Stimulated activated naive CD4-positive, alpha-beta T cell treated with Interleukin-2 at 50 U/mL for 16 hours (primary cell): ENCODE data around the gene AVPI1.
"Not testable (repeated sequence)": the region's sequence is repeated elsewhere in the genome, so short reads cannot be mapped to it uniquely, and the experiment has no call there.

Experiments used
- DNase-seq: peaks from one replicate; lab custom pipeline; 2025; lab: John Stamatoyannopoulos, UW

Gene AVPI1

DNA sequence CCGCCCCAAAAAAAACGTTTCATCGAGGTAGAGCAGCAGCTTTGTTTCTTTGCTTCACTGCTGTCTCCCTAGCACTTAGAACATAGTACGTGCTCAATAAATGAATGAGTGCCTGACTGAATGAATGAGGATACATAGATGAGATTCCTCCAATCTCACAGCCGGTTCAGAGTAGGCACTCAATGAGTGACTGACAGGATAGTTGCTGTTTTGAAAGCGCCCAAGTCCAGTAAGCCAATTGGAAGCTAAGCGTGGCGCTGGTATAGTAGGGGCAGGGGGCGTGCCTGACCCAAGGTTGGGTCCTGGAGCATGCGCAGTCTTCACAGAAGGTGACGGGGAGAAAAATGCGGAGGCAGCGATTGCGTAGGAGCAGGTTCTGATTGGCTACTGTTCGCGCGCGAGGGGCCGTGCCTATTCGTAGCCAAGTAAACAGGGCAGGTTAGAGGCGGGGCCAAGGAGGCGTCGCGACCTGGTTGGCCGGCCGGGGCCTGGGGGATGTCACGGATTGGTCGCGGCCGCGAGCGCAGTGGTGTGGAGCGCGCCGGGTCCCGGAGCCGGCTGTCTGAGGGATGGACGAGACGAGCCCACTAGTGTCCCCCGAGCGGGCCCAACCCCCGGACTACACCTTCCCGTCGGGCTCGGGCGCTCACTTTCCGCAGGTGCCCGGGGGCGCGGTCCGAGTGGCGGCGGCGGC is 46.7 kb downstream of the AVPI1 start, which contains the start of gene PI4K2A:
Gene PI4K2A (plus strand): TSS at position 498 of the 694 bp plus-strand sequence. CDS start 72 bp downstream, at position 570.
- DNase-seq: peak; percentile 99

DNA sequence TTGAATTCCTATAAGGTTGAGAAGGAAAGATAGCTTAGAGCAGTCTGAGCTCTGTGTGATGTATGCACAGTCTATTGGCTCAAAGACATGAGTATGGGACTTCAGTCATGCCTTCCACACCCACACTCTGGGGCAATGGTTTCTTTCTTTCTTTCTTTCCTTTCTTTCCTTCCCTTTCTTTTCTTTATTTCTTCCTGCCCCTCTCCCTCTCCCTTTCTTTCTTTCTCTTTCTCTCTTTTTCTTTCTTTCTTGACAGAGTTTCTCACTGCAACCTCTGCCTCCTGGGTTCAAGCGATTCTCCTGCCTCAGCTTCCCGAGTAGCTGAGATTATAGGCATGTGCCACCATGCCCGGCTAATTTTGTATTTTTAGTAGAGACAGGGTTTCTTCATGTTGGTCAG is 48.0 kb downstream of the AVPI1 start:
- not testable (repeated sequence) for DNase-seq

DNA sequence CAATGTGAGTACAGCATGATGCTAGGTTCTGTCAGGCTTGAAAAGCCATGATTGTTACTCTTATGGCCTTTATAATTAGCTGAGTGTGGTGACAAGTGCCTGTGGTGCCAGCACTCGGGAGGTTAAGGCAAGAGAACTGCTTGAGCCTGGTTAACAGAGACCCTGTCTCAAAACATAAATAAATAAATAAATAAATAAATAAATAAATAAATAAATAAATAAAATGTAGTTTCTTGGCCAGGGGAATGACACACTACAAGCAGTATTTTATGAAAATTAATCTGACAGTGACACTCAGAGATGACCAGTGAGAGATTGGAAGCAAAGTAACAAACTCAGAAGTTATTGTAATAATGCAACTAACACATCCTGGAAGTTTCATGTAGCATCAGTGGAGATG is 51.5 kb downstream of the AVPI1 start:
- no peak for DNase-seq

DNA sequence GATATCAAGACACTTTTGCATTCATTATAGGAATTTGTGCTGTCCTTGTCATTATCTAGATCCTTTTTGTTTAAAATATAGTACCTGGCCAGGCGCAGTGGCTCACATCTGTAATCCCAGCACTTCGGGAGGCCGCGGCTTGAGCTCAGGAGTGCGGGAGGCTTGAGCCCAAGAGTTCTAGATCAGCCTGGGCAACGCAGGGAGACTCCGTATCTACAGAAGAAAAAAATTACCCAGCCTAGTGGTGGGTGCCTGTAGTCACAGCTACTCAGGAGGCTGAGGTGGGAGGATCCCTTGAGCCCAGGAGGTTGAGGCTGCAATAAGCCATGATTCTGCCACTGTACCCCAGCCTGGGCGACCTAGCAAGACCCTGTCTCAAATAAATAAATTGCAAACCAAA is 53.1 kb downstream of the AVPI1 start:
- no peak for DNase-seq

DNA sequence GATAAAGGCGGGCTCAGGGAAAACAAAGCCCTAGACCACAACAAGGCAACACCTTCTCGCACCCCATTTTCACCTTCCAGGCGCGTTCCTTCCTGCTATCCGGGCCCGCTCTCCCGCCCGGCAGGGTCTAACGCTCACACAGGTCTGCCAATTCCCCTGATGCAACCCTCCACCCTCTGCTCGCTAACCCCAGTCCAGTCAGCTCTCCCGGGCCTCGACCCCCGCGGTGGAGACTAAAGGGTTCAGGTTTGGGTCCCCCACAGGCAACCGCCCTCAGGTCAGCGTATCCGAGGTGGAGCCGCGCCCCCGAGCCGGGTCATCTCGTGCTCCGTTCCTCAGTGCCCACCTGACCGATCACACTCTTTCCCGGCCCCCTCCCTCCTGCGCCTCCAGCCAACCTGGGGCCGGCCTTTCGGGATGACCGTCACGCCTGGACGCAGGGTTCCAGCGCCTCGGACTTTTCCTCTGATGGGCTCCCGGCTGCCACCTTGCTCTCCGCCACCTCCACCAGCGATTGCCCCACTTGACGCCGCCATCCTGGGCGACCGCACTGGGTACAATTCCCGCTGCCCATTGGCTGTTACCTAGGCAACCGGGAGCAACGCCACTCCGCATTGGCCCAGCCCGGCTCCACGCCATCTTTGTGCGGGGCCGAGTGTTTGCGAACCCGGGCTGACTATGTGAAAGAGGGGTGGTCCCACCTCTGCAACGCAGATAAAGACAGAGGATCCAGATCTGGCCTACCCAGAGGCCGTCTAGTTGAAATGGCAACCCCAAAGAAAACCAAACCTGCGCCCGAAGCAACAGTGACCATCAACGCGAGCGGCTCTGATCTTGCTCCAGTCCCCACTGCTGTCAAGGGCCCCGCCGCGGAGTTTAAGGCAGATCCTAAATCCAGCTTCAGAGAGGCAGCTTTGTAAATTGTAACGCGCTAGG is 53.8 kb downstream of the AVPI1 start, which contains the start of gene MORN4:
Gene MORN4 (minus strand): TSS at position 552 of the 936 bp plus-strand sequence. CDS start 13,847 bp downstream, outside the sequence.
- peak; percentile 92 for DNase-seq

DNA sequence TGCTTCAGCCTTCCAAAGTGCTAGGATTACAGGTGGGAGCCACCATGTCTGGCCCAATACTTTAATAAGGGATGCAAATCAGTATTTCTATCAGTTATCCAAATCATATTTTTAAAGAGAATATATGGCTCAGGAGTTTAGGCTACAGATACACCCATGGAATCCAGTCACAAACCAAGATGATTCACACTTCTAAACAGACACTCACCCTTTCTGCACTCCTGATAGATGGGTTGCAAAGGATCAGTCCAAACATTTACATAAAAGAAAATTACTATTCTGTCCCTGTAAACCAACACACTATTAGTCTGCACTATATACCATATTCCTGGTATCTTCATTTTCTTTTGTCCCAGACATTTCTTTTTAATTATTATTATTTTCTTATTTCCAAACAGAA is 55.9 kb downstream of the AVPI1 start:
- no peak for DNase-seq

DNA sequence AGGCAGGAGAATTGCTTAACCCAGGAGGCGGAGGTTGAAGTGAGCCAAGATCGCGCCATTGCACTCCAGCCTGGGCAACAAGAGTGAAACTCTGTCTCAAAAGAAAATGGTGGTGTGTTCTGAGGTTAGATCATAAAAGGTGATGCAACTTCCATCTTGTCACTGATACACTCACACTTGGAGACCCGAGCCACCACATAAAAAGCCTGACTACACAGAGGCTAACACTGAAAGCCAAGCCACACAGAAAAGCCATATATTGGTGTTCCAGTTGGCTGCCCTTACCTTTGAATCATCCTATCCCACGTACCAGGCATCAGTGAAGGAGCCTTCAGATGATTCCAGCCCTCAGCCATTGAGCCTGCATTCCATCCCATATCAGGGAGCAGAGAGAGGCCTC is 57.8 kb downstream of the AVPI1 start:
- no peak for DNase-seq

DNA sequence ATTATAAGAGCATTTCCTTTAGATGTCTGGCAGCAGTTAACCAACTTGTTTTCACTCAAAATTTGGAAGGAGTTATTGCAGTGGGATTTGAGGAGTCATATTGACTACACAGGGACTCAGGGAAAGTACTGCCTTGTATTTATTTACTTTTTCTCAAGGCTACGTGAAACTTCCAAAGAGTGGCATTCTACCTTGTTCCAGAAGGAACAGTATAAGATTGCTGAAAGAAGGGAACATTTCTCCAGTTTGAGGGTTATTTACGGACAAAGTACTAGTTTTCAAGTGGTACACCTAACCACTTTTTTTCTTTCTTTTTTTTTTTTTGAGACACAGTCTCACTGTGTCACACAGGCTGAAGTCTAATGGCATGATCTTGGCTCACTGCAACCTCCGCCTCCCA is 58.8 kb downstream of the AVPI1 start:
- DNase-seq: no peak

DNA sequence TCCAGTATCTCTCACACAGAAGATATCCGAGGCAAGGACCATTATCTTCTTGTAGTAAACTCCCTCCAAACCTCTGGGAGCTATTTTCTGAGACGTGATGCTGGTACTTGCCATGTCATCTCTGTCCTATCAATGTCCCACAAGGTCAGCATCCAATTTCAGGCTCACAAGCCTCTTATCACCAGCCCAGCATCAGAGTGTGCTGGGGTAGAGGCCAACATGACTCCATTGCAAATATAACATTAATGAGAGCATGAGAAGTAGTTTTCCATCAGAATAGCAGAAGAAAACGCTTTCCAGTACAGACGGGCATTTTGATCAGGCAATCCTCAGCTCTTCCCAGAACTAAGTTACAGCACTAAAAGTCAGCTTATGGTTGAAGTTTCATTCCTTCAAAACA is 59.3 kb downstream of the AVPI1 start:
- no peak for DNase-seq
